Osteocyte (in vitro differentiated cells): Measurements from ENCODE around the gene PER3. TPM values are rescaled to one million over a fixed set of nuclear protein-coding genes. Genes with fewer than 3 reads are reported as not detected.

Experiments
- DNase-seq: peaks from one replicate; pipeline ENCODE4 v3.0.0; 2021; ENCODE audit warnings: mixed read lengths; ENCODE audit not compliant: unreplicated experiment; ENCODE audit errors: extremely low spot score
- H3K27ac Mint-ChIP-seq: one replicate; pipeline ENCODE4 v1.8.0; 2021; ENCODE audit warnings: mild to moderate bottlenecking, mixed read lengths; ENCODE audit not compliant: unreplicated experiment
- H3K27me3 Mint-ChIP-seq: one replicate; pipeline ENCODE4 v1.8.0; 2021; ENCODE audit warnings: mixed read lengths; ENCODE audit not compliant: unreplicated experiment
- H3K36me3 Mint-ChIP-seq: one replicate; pipeline ENCODE4 v1.8.0; 2021; ENCODE audit warnings: mixed read lengths; ENCODE audit not compliant: unreplicated experiment
- H3K4me1 Mint-ChIP-seq: one replicate; pipeline ENCODE4 v1.8.0; 2021; ENCODE audit warnings: mixed read lengths; ENCODE audit not compliant: unreplicated experiment
- H3K4me3 Mint-ChIP-seq: one replicate; pipeline ENCODE4 v1.8.0; 2021; ENCODE audit warnings: mild to moderate bottlenecking, moderate library complexity, mixed read lengths; ENCODE audit not compliant: unreplicated experiment
- H3K9me3 Mint-ChIP-seq: one replicate; pipeline ENCODE4 v1.8.0; 2021; ENCODE audit warnings: mixed read lengths; ENCODE audit not compliant: unreplicated experiment
- CTCF ChIP-seq: fragments of 200-600 bp; sonication (generic); IDR thresholded peaks from 2 replicates; pipeline ENCODE4 v1.5.0; 2021; ENCODE audit warnings: antibody characterized with exemption, mild to moderate bottlenecking, moderate library complexity
- total RNA-seq: library from RNA; stranded (reverse); gene quantifications from 2 replicates; pipeline ENCODE4 v1.2.1, GENCODE V29; 2021

PER3 gene
- total RNA-seq, 1 donor from 2014 or later = 8.8 TPM

GRCh38 chr1:7747605-7748004 lies 36.5 kb upstream of the PER3 start:
- H3K27me3 Mint-ChIP-seq = no peaks in the 10 kb centered on the region
- no peaks in the 10 kb centered on the region for H3K9me3 Mint-ChIP-seq
- peaks cover 4% of the 10 kb centered on the region for H3K4me1 Mint-ChIP-seq
- H3K4me3 Mint-ChIP-seq = no peak overlapping the region
- DNase-seq = no peak
- H3K27ac Mint-ChIP-seq = no peak overlapping the region
- no peak for TF ChIP-seq CTCF
- no peaks in the 10 kb centered on the region for H3K36me3 Mint-ChIP-seq

GRCh38 chr1:7749126-7749525 lies 35.0 kb upstream of the PER3 start:
- no peak for DNase-seq
- Mint-ChIP-seq H3K27me3 (no peaks in the 10 kb centered on the region), H3K4me3 (no peak overlapping the region), H3K27ac (no peak overlapping the region), H3K36me3 (no peaks in the 10 kb centered on the region), H3K9me3 (no peaks in the 10 kb centered on the region), H3K4me1 (peaks cover 8% of the 10 kb centered on the region)
- TF ChIP-seq CTCF = no peak

GRCh38 chr1:7751174-7751573 lies 32.9 kb upstream of the PER3 start:
- TF ChIP-seq CTCF = no peak
- no peak overlapping the region for H3K27ac Mint-ChIP-seq
- H3K9me3 Mint-ChIP-seq = no peaks in the 10 kb centered on the region

GRCh38 chr1:7752512-7753417 lies 31.3 kb upstream of the PER3 start:
- TF ChIP-seq CTCF = peak; percentile 82
- H3K36me3 Mint-ChIP-seq = no peaks in the 10 kb centered on the region
- H3K27me3 Mint-ChIP-seq = no peaks in the 10 kb centered on the region
- DNase-seq = no peak
- H3K9me3 Mint-ChIP-seq = no peaks in the 10 kb centered on the region
- H3K27ac Mint-ChIP-seq = peak overlapping the region; percentile 71
- peaks cover 8% of the 10 kb centered on the region for H3K4me1 Mint-ChIP-seq
- H3K4me3 Mint-ChIP-seq = peak overlapping the region; percentile 74

More at GRCh38 chr1:7751174-7751573, 32.9 kb upstream of the PER3 start:
- Mint-ChIP-seq H3K27me3 (no peaks in the 10 kb centered on the region), H3K36me3 (no peaks in the 10 kb centered on the region), H3K4me1 (peaks cover 8% of the 10 kb centered on the region), H3K4me3 (no peak overlapping the region)
- no peak for DNase-seq

- Mint-ChIP-seq H3K27me3 (no peaks in the 10 kb centered on the region), H3K4me3 (no peak overlapping the region), H3K36me3 (no peaks in the 10 kb centered on the region), H3K27ac (no peak overlapping the region), H3K9me3 (no peaks in the 10 kb centered on the region), H3K4me1 (peaks cover 8% of the 10 kb centered on the region)
- no peak for DNase-seq
- TF ChIP-seq CTCF = no peak
Observed at GRCh38 chr1:7753641-7754040, 30.4 kb upstream of the PER3 start.
